ENCODE data around the gene VAV2. TPM values are rescaled to one million over a fixed set of nuclear protein-coding genes. Genes with fewer than 3 reads are reported as not detected.
"Not testable (repeated sequence)": the region's sequence is repeated elsewhere in the genome, so short reads cannot be mapped to it uniquely, and the experiment has no call there.

The VAV2 gene
- total RNA-seq, 1 donor from 2014 or later: 4.9 TPM

GRCh38 chr9:133935328-133936005 lies 56.7 kb downstream of the VAV2 start:
- DNase-seq (peak; percentile 87), ATAC-seq (ENCODE audit: poor library complexity) (peak; percentile 63)
- intact Hi-C loops (cut with DNase I): no loop called here

- intact Hi-C loops (cut with DNase I): no loop called here
- peak; percentile 66 for DNase-seq
Measured at GRCh38 chr9:133934482-133935232, 57.5 kb downstream of the VAV2 start.

GRCh38 chr9:133933426-133934026 lies 58.6 kb downstream of the VAV2 start:
- no peak for DNase-seq
- intact Hi-C loops (cut with DNase I): no loop called here
- no peak for ATAC-seq (ENCODE audit: poor library complexity)

More at GRCh38 chr9:133934482-133935232, 57.5 kb downstream of the VAV2 start:
- ATAC-seq (ENCODE audit: poor library complexity): peak; percentile 70

- ATAC-seq (ENCODE audit: poor library complexity): no peak
Measured at GRCh38 chr9:133932633-133933032, 59.5 kb downstream of the VAV2 start.

GRCh38 chr9:133932181-133932580 lies 59.9 kb downstream of the VAV2 start:
- ATAC-seq (ENCODE audit: poor library complexity) (no peak), DNase-seq (peak; percentile 59)
- intact Hi-C loops (cut with DNase I): no loop called here

More at GRCh38 chr9:133932633-133933032, 59.5 kb downstream of the VAV2 start:
- DNase-seq: no peak
- intact Hi-C loops (cut with DNase I): no loop called here

GRCh38 chr9:133930682-133931485 lies 61.2 kb downstream of the VAV2 start:
- DNase-seq: no peak
- intact Hi-C loops (cut with DNase I): no loop called here
- ATAC-seq (ENCODE audit: poor library complexity): no peak

GRCh38 chr9:133930046-133930681 lies 62.0 kb downstream of the VAV2 start:
- intact Hi-C loops (cut with DNase I): no loop called here
- ATAC-seq (ENCODE audit: poor library complexity) (no peak), DNase-seq (no peak)

- DNase-seq (no peak), ATAC-seq (ENCODE audit: poor library complexity) (no peak)
- intact Hi-C loops (cut with DNase I): no loop called here
Measured at GRCh38 chr9:133929599-133929998, 62.5 kb downstream of the VAV2 start.

GRCh38 chr9:133928248-133928764 lies 63.8 kb downstream of the VAV2 start:
- no peak for ATAC-seq (ENCODE audit: poor library complexity)
- no peak for DNase-seq
- intact Hi-C loops (cut with DNase I): no loop called here

GRCh38 chr9:133927041-133927440 lies 65.1 kb downstream of the VAV2 start:
- intact Hi-C loops (cut with DNase I): no loop called here
- no peak for ATAC-seq (ENCODE audit: poor library complexity)
- DNase-seq: no peak

- intact Hi-C loops (cut with DNase I): no loop called here
- DNase-seq (no peak), ATAC-seq (ENCODE audit: poor library complexity) (no peak)
Measured at GRCh38 chr9:133926165-133926856, 65.8 kb downstream of the VAV2 start.

- no peak for DNase-seq
- intact Hi-C loops (cut with DNase I): no loop called here
- ATAC-seq (ENCODE audit: poor library complexity): no peak
Measured at GRCh38 chr9:133924453-133924852, 67.7 kb downstream of the VAV2 start.

- intact Hi-C loops (cut with DNase I); ATAC-seq (ENCODE audit: poor library complexity); DNase-seq: not testable (repeated sequence)
Measured at GRCh38 chr9:133923608-133924007, 68.5 kb downstream of the VAV2 start.

- no peak for DNase-seq
- intact Hi-C loops (cut with DNase I): no loop called here
- no peak for ATAC-seq (ENCODE audit: poor library complexity)
Measured at GRCh38 chr9:133921866-133922265, 70.3 kb downstream of the VAV2 start.

- intact Hi-C loops (cut with DNase I): no loop called here
- no peak for DNase-seq
- ATAC-seq (ENCODE audit: poor library complexity): no peak
Measured at GRCh38 chr9:133920471-133920870, 71.7 kb downstream of the VAV2 start.

- ATAC-seq (ENCODE audit: poor library complexity) (no peak), DNase-seq (no peak)
- intact Hi-C loops (cut with DNase I): no loop called here
Measured at GRCh38 chr9:133919253-133920115, 72.6 kb downstream of the VAV2 start.

All from Right ventricle myocardium superior (tissue), 1 donor.